ENCODE data around the gene MVK. TPM values are rescaled to one million over a fixed set of nuclear protein-coding genes. Genes with fewer than 3 reads are reported as not detected.

The MVK gene
- total and polyA plus RNA-seq, 2 experiments from 2014 or later, result 18.3 to 34.3 TPM

- no peaks in the 10 kb centered on the region for H3K27me3 ChIP-seq
- H3K27ac ChIP-seq, result no peak overlapping the region
- no peaks in the 10 kb centered on the region for H4K20me1 ChIP-seq (ENCODE audit: insufficient read depth, poor library complexity, severe bottlenecking)
- no peak overlapping the region for H2AFZ ChIP-seq
- TF ChIP-seq CTCF (IDR thresholded peaks at IDR 0.05; ENCODE audit: poor library complexity) (no peak), EZH2phosphoT487 (IDR thresholded peaks at IDR 0.05; ENCODE audit: low read depth, severe bottlenecking, unreplicated experiment) (no peak), EZH2 (IDR thresholded peaks at IDR 0.05; ENCODE audit: borderline replicate concordance) (no peak)
- H3K4me3 ChIP-seq, result no peak overlapping the region
- no peaks in the 10 kb centered on the region for H3K9me2 ChIP-seq (replicated peaks; ENCODE audit: insufficient read depth)
- no peak overlapping the region for H3K4me2 ChIP-seq
- DNase-seq (ENCODE audit: low spot score), result peak; percentile 38
- H3K79me2 ChIP-seq, result no peaks in the 10 kb centered on the region
- H3K36me3 ChIP-seq (replicated peaks; ENCODE audit: insufficient read depth, low read depth), result no peaks in the 10 kb centered on the region
- WGBS (ENCODE audit: low lambda C conversion rate, missing lambda C conversion rate), result 56% methylated on average over 16 of the region's 16 CpGs
- no peaks in the 10 kb centered on the region for H3K9me3 ChIP-seq (ENCODE audit: low read depth)
- no peaks in the 10 kb centered on the region for H3K4me1 ChIP-seq (ENCODE audit: insufficient read depth)
Measured at GRCh38 chr12:109538191-109538863, 35.3 kb upstream of the MVK start.

GRCh38 chr12:109539508-109539907 lies 34.1 kb upstream of the MVK start:
- H3K27ac ChIP-seq, result no peak overlapping the region
- H2AFZ ChIP-seq, result no peak overlapping the region
- no peaks in the 10 kb centered on the region for H4K20me1 ChIP-seq (ENCODE audit: insufficient read depth, poor library complexity, severe bottlenecking)
- H3K9me3 ChIP-seq (ENCODE audit: low read depth), result no peaks in the 10 kb centered on the region
- no peaks in the 10 kb centered on the region for H3K27me3 ChIP-seq
- H3K9me2 ChIP-seq (replicated peaks; ENCODE audit: insufficient read depth), result no peaks in the 10 kb centered on the region
- WGBS (ENCODE audit: low lambda C conversion rate, missing lambda C conversion rate), result 52% methylated on average over 9 of the region's 9 CpGs
- TF ChIP-seq EZH2phosphoT487 (IDR thresholded peaks at IDR 0.05; ENCODE audit: low read depth, severe bottlenecking, unreplicated experiment) (no peak), CTCF (IDR thresholded peaks at IDR 0.05; ENCODE audit: poor library complexity) (no peak), EZH2 (IDR thresholded peaks at IDR 0.05; ENCODE audit: borderline replicate concordance) (no peak)
- H3K4me2 ChIP-seq, result no peak overlapping the region
- H3K4me3 ChIP-seq, result no peak overlapping the region
- H3K79me2 ChIP-seq, result no peaks in the 10 kb centered on the region
- H3K4me1 ChIP-seq (ENCODE audit: insufficient read depth), result no peaks in the 10 kb centered on the region
- no peak for DNase-seq (ENCODE audit: low spot score)
- H3K36me3 ChIP-seq (replicated peaks; ENCODE audit: insufficient read depth, low read depth), result no peaks in the 10 kb centered on the region

GRCh38 chr12:109540526-109541412 lies 32.8 kb upstream of the MVK start:
- Histone ChIP-seq H3K4me3 (no peak overlapping the region), H3K27me3 (no peaks in the 10 kb centered on the region), H3K79me2 (no peaks in the 10 kb centered on the region), H3K27ac (no peak overlapping the region), H4K20me1 (ENCODE audit: insufficient read depth, poor library complexity, severe bottlenecking) (no peaks in the 10 kb centered on the region), H3K4me1 (ENCODE audit: insufficient read depth) (no peaks in the 10 kb centered on the region), H3K9me3 (ENCODE audit: low read depth) (no peaks in the 10 kb centered on the region), H3K36me3 (replicated peaks; ENCODE audit: insufficient read depth, low read depth) (no peaks in the 10 kb centered on the region), H3K4me2 (no peak overlapping the region), H2AFZ (no peak overlapping the region), H3K9me2 (replicated peaks; ENCODE audit: insufficient read depth) (no peaks in the 10 kb centered on the region)
- WGBS (ENCODE audit: low lambda C conversion rate, missing lambda C conversion rate), result 85% methylated on average over 16 of the region's 16 CpGs
- no peak for DNase-seq (ENCODE audit: low spot score)
- TF ChIP-seq EZH2 (IDR thresholded peaks at IDR 0.05; ENCODE audit: borderline replicate concordance) (no peak), CTCF (IDR thresholded peaks at IDR 0.05; ENCODE audit: poor library complexity) (no peak)
